Frontal cortex (tissue), 4 donors: ENCODE data around the gene DNER. TPM values are rescaled to one million over a fixed set of nuclear protein-coding genes. Genes with fewer than 3 reads are reported as not detected.

Experiments used
- DNase-seq, 2 donors: peaks; one replicate each; pipeline ENCODE4 v3.0.0; 2012; ENCODE audit warnings: low spot score in 2 of 2
- FAIRE-seq: peaks from 2 replicates; lab custom pipeline; 2012; peaks lifted over from hg19 to GRCh38; lab: Jason Lieb, UNC
- total RNA-seq: library from RNA; depleted of rRNA; stranded (reverse); fragments of >200 nt; gene quantifications from one replicate; pipeline ENCODE4 v1.2.3, GENCODE V29; 2014
- donor health status: control.
- donor health status: control.
- donor health status: control.

DNER gene
- total RNA-seq, 1 donor from 2014 or later, result 79.9 TPM

- DNase-seq, result no peak
Observed at GRCh38 chr2:229467783-229468182, 246.6 kb downstream of the DNER start.

GRCh38 chr2:229463841-229464346 lies 250.5 kb downstream of the DNER start:
- FAIRE-seq (no peak), DNase-seq (no peak)

More at GRCh38 chr2:229467783-229468182, 246.6 kb downstream of the DNER start:
- no peak for FAIRE-seq

GRCh38 chr2:229462112-229462511 lies 252.2 kb downstream of the DNER start:
- no peak for FAIRE-seq
- DNase-seq, result no peak

GRCh38 chr2:229456091-229456490 lies 258.3 kb downstream of the DNER start:
- FAIRE-seq, result no peak
- DNase-seq, result no peak

GRCh38 chr2:229454934-229455631 lies 259.3 kb downstream of the DNER start:
- no peak for FAIRE-seq
- DNase-seq, result no peak

- DNase-seq, result no peak
- FAIRE-seq, result no peak
Observed at GRCh38 chr2:229453230-229453629, 261.1 kb downstream of the DNER start.

GRCh38 chr2:229451852-229452251 lies 262.5 kb downstream of the DNER start:
- no peak for FAIRE-seq
- no peak for DNase-seq

GRCh38 chr2:229447227-229447626 lies 267.1 kb downstream of the DNER start:
- FAIRE-seq (no peak), DNase-seq (no peak)

GRCh38 chr2:229446350-229446749 lies 268.0 kb downstream of the DNER start:
- DNase-seq (no peak), FAIRE-seq (no peak)

GRCh38 chr2:229445501-229446211 lies 268.7 kb downstream of the DNER start:
- FAIRE-seq, result no peak
- no peak for DNase-seq

GRCh38 chr2:229445019-229445418 lies 269.3 kb downstream of the DNER start:
- peak in 1 of 2 donors; percentile 33 for DNase-seq
- no peak for FAIRE-seq

GRCh38 chr2:229443546-229444268 lies 270.6 kb downstream of the DNER start:
- no peak for DNase-seq
- no peak for FAIRE-seq

GRCh38 chr2:229443141-229443540 lies 271.2 kb downstream of the DNER start:
- FAIRE-seq (no peak), DNase-seq (no peak)

GRCh38 chr2:229438430-229439159 lies 275.8 kb downstream of the DNER start:
- DNase-seq, result no peak
- no peak for FAIRE-seq

GRCh38 chr2:229437467-229437866 lies 276.9 kb downstream of the DNER start:
- FAIRE-seq (no peak), DNase-seq (no peak)

- FAIRE-seq, result no peak
- DNase-seq, result no peak
Observed at GRCh38 chr2:229434187-229434586, 280.2 kb downstream of the DNER start.

- no peak for FAIRE-seq
- DNase-seq, result no peak
Observed at GRCh38 chr2:229433351-229433750, 281.0 kb downstream of the DNER start.

- FAIRE-seq (peak; percentile 8), DNase-seq (no peak)
Observed at GRCh38 chr2:229431327-229431954, 282.9 kb downstream of the DNER start.

- DNase-seq, result no peak
- FAIRE-seq, result no peak
Observed at GRCh38 chr2:229429589-229429988, 284.8 kb downstream of the DNER start.

- FAIRE-seq, result no peak
- DNase-seq, result no peak
Observed at GRCh38 chr2:229426464-229426863, 287.9 kb downstream of the DNER start.
